ENCODE results near the gene LACTBL1. TPM values are rescaled to one million over a fixed set of nuclear protein-coding genes. Genes with fewer than 3 reads are reported as not detected.

The LACTBL1 gene
- total RNA-seq, 1 experiment from 2014 or later = not detected

GRCh38 chr1:22941257-22941656 is 31.4 kb downstream of the LACTBL1 start:
- Mint-ChIP-seq H3K27me3 (ENCODE audit: low read depth) (peaks cover 14% of the 10 kb centered on the region), H3K9me3 (peaks cover 15 to 24% of the 10 kb centered on the region in 2 experiments; a peak in 4 of 5 replicates), H3K4me3 (no peak overlapping the region), H3K27ac (no peak overlapping the region), H3K36me3 (ENCODE audit: insufficient read depth in 1 of 3, low read depth in 3 of 3) (peaks cover 0 to 2% (median 0%) of the 10 kb centered on the region in 3 experiments; a peak in 2 of 7 replicates), H3K4me1 (no peaks in the 10 kb centered on the region)
- H3K23ac ChIP-seq (ENCODE audit: insufficient read length, low read depth, low read length) = no peak overlapping the region
- H3T11ph ChIP-seq (ENCODE audit: low read length) = no peak overlapping the region
- H2BK120ac ChIP-seq (ENCODE audit: low read depth, low read length, poor library complexity, severe bottlenecking) = no peak overlapping the region
- no peak overlapping the region for H2BK20ac ChIP-seq (ENCODE audit: low read depth, low read length, poor library complexity, severe bottlenecking)
- no peak overlapping the region for H3K9ac ChIP-seq (ENCODE audit: extremely low read depth, insufficient read length, low read length)
- no peaks in the 10 kb centered on the region for H3K27me3 ChIP-seq (ENCODE audit: insufficient read depth, low read length)
- H4K5ac ChIP-seq (ENCODE audit: insufficient read length, low read depth, low read length) = no peak overlapping the region
- no peak for TF ChIP-seq CTCF (conservative IDR thresholded peaks at IDR 0.05)
- no peak overlapping the region for H4K8ac ChIP-seq (replicated peaks; ENCODE audit: insufficient read length, low read depth, low read length)
- no peaks in the 10 kb centered on the region for H4K20me1 ChIP-seq (ENCODE audit: control insufficient read depth, insufficient read depth, insufficient read length)
- H3K14ac ChIP-seq (ENCODE audit: insufficient read depth, low read length) = no peak overlapping the region
- no peaks in the 10 kb centered on the region for H3K9me3 ChIP-seq (ENCODE audit: control insufficient read depth, low read depth, low read length)
- no peak overlapping the region for H2BK15ac ChIP-seq (ENCODE audit: low read depth, low read length)
- H3K18ac ChIP-seq (ENCODE audit: insufficient read length, low read depth, low read length) = no peak overlapping the region
- no peaks in the 10 kb centered on the region for H3K23me2 ChIP-seq (ENCODE audit: insufficient read length, low read depth, low read length, poor library complexity, severe bottlenecking)
- no peaks in the 10 kb centered on the region for H3K4me1 ChIP-seq (ENCODE audit: insufficient read depth, low read length)
- no peak overlapping the region for H2BK5ac ChIP-seq (ENCODE audit: insufficient read length, low read length)
- no peak overlapping the region for H3K4ac ChIP-seq (ENCODE audit: low read depth, low read length)
- no CpG with 5 or more reads among the region's 2 CpGs for WGBS (ENCODE audit: extremely low coverage, insufficient read length, low lambda C conversion rate)
- H2BK12ac ChIP-seq (ENCODE audit: insufficient read length, low read depth, low read length) = no peak overlapping the region
- H3K4me2 ChIP-seq (ENCODE audit: insufficient read depth, insufficient read length, low read length) = no peak overlapping the region
- no peaks in the 10 kb centered on the region for H3K79me2 ChIP-seq (ENCODE audit: insufficient read depth, low read length)
- no peak overlapping the region for H4K91ac ChIP-seq (ENCODE audit: insufficient read length, low read depth, low read length)
- no peaks in the 10 kb centered on the region for H3K79me1 ChIP-seq (ENCODE audit: insufficient read depth, low read depth, low read length, poor library complexity, severe bottlenecking)
- H3K56ac ChIP-seq (ENCODE audit: insufficient read length, low read depth, low read length) = no peak overlapping the region
- no peak overlapping the region for H2AK5ac ChIP-seq (ENCODE audit: insufficient read length, low read length)
- H3K27ac ChIP-seq (ENCODE audit: insufficient read length, low read depth, low read length) = no peak overlapping the region
- no peak for DNase-seq
- H2AFZ ChIP-seq (ENCODE audit: low read length) = no peak overlapping the region
